IMR-90 (cell line): ENCODE data around the gene NECTIN2. TPM values are rescaled to one million over a fixed set of nuclear protein-coding genes. Genes with fewer than 3 reads are reported as not detected.

Experiments used
- ATAC-seq: fragments of 200-7000 bp; cut with Tn5 transposase; 2 replicates; pipeline ENCODE4 v1.9.1; 2020; ENCODE audit warnings: low read depth, mild to moderate bottlenecking, moderate library complexity
- BruUV-seq: library from RNA; stranded (reverse); fragments of 400-500 nt; replicated peaks from 2 replicates; lab custom pipeline; 2021; lab: Mats Ljungman, UMichigan
- CTCF ChIA-PET: fragments of 300-600 bp; formaldehyde crosslinking; extraction: SDS; loops from one replicate; lab custom pipeline; 2021; ENCODE audit warnings: antibody characterized with exemption; lab: Yijun Ruan, JAX
- POLR2A ChIA-PET: fragments of 300-600 bp; sonication (Branson Sonifier 250); formaldehyde crosslinking; loops from one replicate; lab custom pipeline; 2022; ENCODE audit warnings: antibody characterized with exemption; ENCODE audit not compliant: unreplicated experiment; lab: Charles Lee
- DNase-seq: peaks from one replicate; pipeline ENCODE4 v3.0.0; 2013
- H2AFZ ChIP-seq: replicated peaks from 2 replicates; pipeline ENCODE3; 2013; ENCODE audit warnings: low read length, mild to moderate bottlenecking; ENCODE audit not compliant: poor library complexity
- H2AK5ac ChIP-seq: 2 replicates; pipeline ENCODE4 v1.6.1; 2013; ENCODE audit warnings: low read depth, low read length, inconsistent platforms
- H2AK9ac ChIP-seq: replicated peaks from 2 replicates; pipeline ENCODE3; 2013; ENCODE audit warnings: mild to moderate bottlenecking, low read depth, low read length, moderate library complexity; ENCODE audit not compliant: poor library complexity
- H2BK120ac ChIP-seq: 2 replicates; pipeline ENCODE4 v1.6.1; 2013; ENCODE audit warnings: low read depth, low read length, inconsistent platforms
- H2BK15ac ChIP-seq: 3 replicates; pipeline ENCODE4 v1.6.1; 2013; ENCODE audit warnings: low read depth, low read length, inconsistent platforms
- H2BK20ac ChIP-seq: 2 replicates; pipeline ENCODE4 v1.6.1; 2013; ENCODE audit warnings: low read depth, mild to moderate bottlenecking, inconsistent platforms, low read length, moderate library complexity
- H2BK5ac ChIP-seq: 2 replicates; pipeline ENCODE4 v1.6.1; 2013; ENCODE audit warnings: mild to moderate bottlenecking, low read depth, low read length, inconsistent platforms; ENCODE audit not compliant: poor library complexity, severe bottlenecking
- H3K14ac ChIP-seq: replicated peaks from 2 replicates; pipeline ENCODE4 v1.6.1; 2013; ENCODE audit warnings: low read depth, low read length, inconsistent platforms
- H3K18ac ChIP-seq: 2 replicates; pipeline ENCODE4 v1.6.1; 2013; ENCODE audit warnings: low read depth, low read length, control low read depth
- H3K23ac ChIP-seq: 2 replicates; pipeline ENCODE4 v1.6.1; 2013; ENCODE audit warnings: low read depth, low read length, inconsistent platforms
- H3K27ac ChIP-seq: 2 replicates; pipeline ENCODE4 v1.5.1; 2013; ENCODE audit warnings: mild to moderate bottlenecking, control low read depth, low read length; ENCODE audit not compliant: insufficient read depth
- H3K27me3 ChIP-seq: 2 replicates; pipeline ENCODE4 v1.6.1; 2013; ENCODE audit warnings: low read length; ENCODE audit not compliant: control insufficient read depth, insufficient read depth
- H3K36me3 ChIP-seq: 2 replicates; pipeline ENCODE4 v1.6.1; 2013; ENCODE audit warnings: low read length, mixed read lengths; ENCODE audit not compliant: control insufficient read depth, insufficient read depth
- H3K4ac ChIP-seq: 2 replicates; pipeline ENCODE4 v1.6.1; 2013; ENCODE audit warnings: low read depth, low read length, inconsistent platforms
- H3K4me1 ChIP-seq: 2 replicates; pipeline ENCODE4 v1.6.1; 2013; ENCODE audit warnings: low read length, mixed read lengths; ENCODE audit not compliant: control insufficient read depth, insufficient read depth
- H3K4me2 ChIP-seq: 2 replicates; pipeline ENCODE4 v1.6.1; 2013; ENCODE audit warnings: low read depth, mild to moderate bottlenecking, control low read depth, low read length, moderate library complexity
- H3K4me3 ChIP-seq: 2 replicates; pipeline ENCODE4 v1.5.1; 2013; ENCODE audit warnings: low read depth, mild to moderate bottlenecking, control low read depth, low read length, moderate library complexity; ENCODE audit not compliant: insufficient read depth
- H3K56ac ChIP-seq: 2 replicates; pipeline ENCODE4 v1.6.1; 2013; ENCODE audit warnings: low read length, inconsistent platforms; ENCODE audit not compliant: insufficient read depth; ENCODE audit errors: extremely low read depth
- H3K79me1 ChIP-seq, 2 experiments: 2 replicates each; pipeline ENCODE4 v1.6.1; 2013; ENCODE audit warnings: low read length in 2 of 2, inconsistent platforms in 1 of 2, low read depth in 1 of 2
- H3K9ac ChIP-seq: 2 replicates; pipeline ENCODE4 v1.6.1; 2013; ENCODE audit warnings: low read depth, low read length, control low read depth
- H3K9me1 ChIP-seq: 2 replicates; pipeline ENCODE4 v1.6.1; 2013; ENCODE audit warnings: low read length, inconsistent platforms; ENCODE audit not compliant: insufficient read depth
- H3K9me3 ChIP-seq: 2 replicates; pipeline ENCODE4 v1.6.1; 2013; ENCODE audit warnings: low read length; ENCODE audit not compliant: control insufficient read depth, insufficient read depth
- H4K20me1 ChIP-seq: 2 replicates; pipeline ENCODE4 v1.6.1; 2013; ENCODE audit warnings: low read length, inconsistent platforms; ENCODE audit not compliant: insufficient read depth
- H4K5ac ChIP-seq: 2 replicates; pipeline ENCODE4 v1.6.1; 2013; ENCODE audit warnings: mild to moderate bottlenecking, low read depth, low read length, control low read depth
- H4K8ac ChIP-seq, 2 experiments: 2 replicates each; pipeline ENCODE4 v1.6.1; 2013; ENCODE audit warnings: low read depth in 2 of 2, low read length in 2 of 2, control low read depth in 1 of 2, inconsistent platforms in 1 of 2
- H4K91ac ChIP-seq: 2 replicates; pipeline ENCODE4 v1.6.1; 2013; ENCODE audit warnings: low read depth, low read length, inconsistent platforms; ENCODE audit not compliant: insufficient read depth
- BHLHE40 ChIP-seq: fragments of 150-350 bp; IDR thresholded peaks from 2 replicates; pipeline ENCODE4 v1.6.1; 2016; ENCODE audit warnings: mild to moderate bottlenecking, low read depth, low read length
- CEBPB ChIP-seq: IDR thresholded peaks from 2 replicates; pipeline ENCODE4 v1.6.1; 2012; ENCODE audit warnings: low read depth, low read length, improper control_type of control experiment
- CHD1 ChIP-seq: IDR thresholded peaks from 2 replicates; pipeline ENCODE4 v1.6.1; 2012; ENCODE audit warnings: low read depth, low read length, improper control_type of control experiment
- FOS ChIP-seq: fragments of 150-350 bp; IDR thresholded peaks from 2 replicates; pipeline ENCODE4 v1.6.1; 2016; ENCODE audit warnings: low read depth, low read length
- MAFK ChIP-seq: IDR thresholded peaks from 2 replicates; pipeline ENCODE4 v1.6.1; 2012; ENCODE audit warnings: low read depth, low read length, improper control_type of control experiment
- MAZ ChIP-seq: IDR thresholded peaks from 2 replicates; pipeline ENCODE4 v1.6.1; 2012; ENCODE audit warnings: low read depth, mild to moderate bottlenecking, low read length, improper control_type of control experiment, moderate library complexity, borderline replicate concordance
- MXI1 ChIP-seq: IDR thresholded peaks from 2 replicates; pipeline ENCODE4 v1.6.1; 2012; ENCODE audit warnings: low read depth, mild to moderate bottlenecking, low read length, moderate library complexity, borderline replicate concordance
- NFE2L2 ChIP-seq: fragments of 150-350 bp; IDR thresholded peaks from 2 replicates; pipeline ENCODE4 v1.6.1; 2016; ENCODE audit warnings: low read depth, mild to moderate bottlenecking, low read length
- POLR2A ChIP-seq: IDR thresholded peaks from 2 replicates; pipeline ENCODE4 v1.6.1; 2012; ENCODE audit warnings: mild to moderate bottlenecking, low read depth, low read length
- RAD21 ChIP-seq: IDR thresholded peaks from 2 replicates; pipeline ENCODE4 v1.6.1; 2012; ENCODE audit warnings: low read length, improper control_type of control experiment
- RFX5 ChIP-seq: IDR thresholded peaks from 2 replicates; pipeline ENCODE4 v1.8.0; 2012; ENCODE audit warnings: low read depth, mild to moderate bottlenecking, low read length, moderate library complexity
- SMC3 ChIP-seq: fragments of 150-350 bp; IDR thresholded peaks from 2 replicates; pipeline ENCODE4 v1.6.1; 2016; ENCODE audit warnings: low read depth, mild to moderate bottlenecking, antibody characterized with exemption, low read length, moderate library complexity
- WGBS, 2 experiments: methylation state at CpG; one replicate each; pipeline versions ENCODE4 v1.1.5 to v1.1.7; 2013; ENCODE audit warnings: missing lambda C conversion rate in 2 of 2; ENCODE audit not compliant: insufficient read length in 1 of 2; ENCODE audit errors: extremely low coverage in 2 of 2; 5-methylcytosine and 5-hydroxymethylcytosine counted together
- dilution Hi-C: fragments of 300-500 bp; cut with HindIII; formaldehyde crosslinking; loops from one replicate; pipeline ENCODE4 v1.14.3; 2018; ENCODE audit warnings: low sequenced_read_pairs; ENCODE audit not compliant: unreplicated experiment
- in situ Hi-C: fragments of 300-500 bp; cut with MboI; formaldehyde crosslinking; loops from 3 replicates; pipeline ENCODE4 v1.14.3; 2019; ENCODE audit warnings: low sequenced_read_pairs, inconsistent platforms, mixed read lengths
- intact Hi-C: fragments of 100-400 bp; cut with micrococcal nuclease; formaldehyde crosslinking; loops from 2 replicates; pipeline ENCODE4 v1.10.0; 2022
- polyA plus RNA-seq, 3 experiments: library from polyadenylated mRNA; depleted of rRNA; stranded (reverse); fragments of >200 nt; gene quantifications; 2 replicates each; pipeline ENCODE4 v1.2.3, GENCODE V29; 2012; ENCODE audit warnings: low replicate concordance in 1 of 3
- total RNA-seq: library from RNA; depleted of rRNA; stranded (reverse); fragments of >200 nt; gene quantifications from 2 replicates; pipeline ENCODE4 v1.2.3, GENCODE V29; 2012
- TF ChIP-seq, protein P1 (sequence below): fragments of 150-350 bp; IDR thresholded peaks from 2 replicates; pipeline ENCODE4 v1.6.1; 2017; ENCODE audit warnings: mild to moderate bottlenecking, antibody characterized with exemption, low read length, low read depth
- TF ChIP-seq, protein P2 (sequence below): fragments of 150-350 bp; IDR thresholded peaks from 2 replicates; pipeline ENCODE4 v1.6.1; 2016; ENCODE audit warnings: low read depth, mild to moderate bottlenecking, low read length, moderate library complexity, borderline replicate concordance
- TF ChIP-seq, protein P3 (sequence below): conservative IDR thresholded peaks from 2 replicates; pipeline ENCODE4 v1.5.1; 2012; ENCODE audit warnings: mild to moderate bottlenecking, low read depth, low read length, improper control_type of control experiment

The NECTIN2 gene
- total and polyA plus RNA-seq, 2 of the 4 experiments (the other 2 are of a cell fraction) = 77.8 to 170 TPM

GRCh38 chr19:44874317-44874716 is 28.2 kb downstream of the NECTIN2 start:
- H2BK120ac ChIP-seq = no peak overlapping the region
- peaks cover 2% of the 10 kb centered on the region; the same call in 1 of the 2 replicates for H3K4me1 ChIP-seq
- peaks cover 81% of the 10 kb centered on the region for H3K36me3 ChIP-seq
- no peak overlapping the region for H3K9ac ChIP-seq
- peaks cover 26 to 85% of the 10 kb centered on the region in 2 experiments for H3K79me1 ChIP-seq
- no peak overlapping the region for H2AFZ ChIP-seq
- peaks cover 32% of the 10 kb centered on the region for H4K20me1 ChIP-seq
- no peak overlapping the region for H3K18ac ChIP-seq
- no peak overlapping the region for H3K4me2 ChIP-seq
- no peaks in the 10 kb centered on the region for H3K27me3 ChIP-seq
- no peak overlapping the region for H2BK5ac ChIP-seq
- intact Hi-C loops (no loop called here), dilution Hi-C loops (no loop called here), in situ Hi-C loops (no loop called here)
- H3K27ac ChIP-seq = no peak overlapping the region
- no peak overlapping the region for H2BK20ac ChIP-seq
- CTCF ChIA-PET = no interaction called here
- no peak overlapping the region for H3K56ac ChIP-seq
- no peak overlapping the region for H4K91ac ChIP-seq
- ATAC-seq (no peak), DNase-seq (no peak)
- H4K8ac ChIP-seq = no peak overlapping the region
- H3K4ac ChIP-seq = no peak overlapping the region
- H2AK5ac ChIP-seq = no peak overlapping the region
- no peak overlapping the region for H3K23ac ChIP-seq
- 100% methylated on average over 1 of the region's 16 CpGs; no CpG with 5 or more reads in 1 of the 2 experiments for WGBS, 2 experiments
- BruUV-seq = no TSS peak
- no peak overlapping the region for H3K14ac ChIP-seq
- H3K9me3 ChIP-seq = no peaks in the 10 kb centered on the region
- no peak for TF ChIP-seq CHD1
- no peak for TF ChIP-seq SMC3
- no peak for TF ChIP-seq BHLHE40
- TF ChIP-seq, protein P1, sequence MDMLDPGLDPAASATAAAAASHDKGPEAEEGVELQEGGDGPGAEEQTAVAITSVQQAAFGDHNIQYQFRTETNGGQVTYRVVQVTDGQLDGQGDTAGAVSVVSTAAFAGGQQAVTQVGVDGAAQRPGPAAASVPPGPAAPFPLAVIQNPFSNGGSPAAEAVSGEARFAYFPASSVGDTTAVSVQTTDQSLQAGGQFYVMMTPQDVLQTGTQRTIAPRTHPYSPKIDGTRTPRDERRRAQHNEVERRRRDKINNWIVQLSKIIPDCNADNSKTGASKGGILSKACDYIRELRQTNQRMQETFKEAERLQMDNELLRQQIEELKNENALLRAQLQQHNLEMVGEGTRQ = no peak
- TF ChIP-seq, protein P2, sequence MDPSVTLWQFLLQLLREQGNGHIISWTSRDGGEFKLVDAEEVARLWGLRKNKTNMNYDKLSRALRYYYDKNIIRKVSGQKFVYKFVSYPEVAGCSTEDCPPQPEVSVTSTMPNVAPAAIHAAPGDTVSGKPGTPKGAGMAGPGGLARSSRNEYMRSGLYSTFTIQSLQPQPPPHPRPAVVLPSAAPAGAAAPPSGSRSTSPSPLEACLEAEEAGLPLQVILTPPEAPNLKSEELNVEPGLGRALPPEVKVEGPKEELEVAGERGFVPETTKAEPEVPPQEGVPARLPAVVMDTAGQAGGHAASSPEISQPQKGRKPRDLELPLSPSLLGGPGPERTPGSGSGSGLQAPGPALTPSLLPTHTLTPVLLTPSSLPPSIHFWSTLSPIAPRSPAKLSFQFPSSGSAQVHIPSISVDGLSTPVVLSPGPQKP = no peak
- TF ChIP-seq MXI1 = no peak
- TF ChIP-seq FOS = no peak
- no peak for TF ChIP-seq RAD21
- no peak for TF ChIP-seq POLR2A
- TF ChIP-seq NFE2L2 = no peak
- no peak for TF ChIP-seq MAFK
- TF ChIP-seq MAZ = no peak
- TF ChIP-seq CEBPB = no peak
- TF ChIP-seq, protein P3, sequence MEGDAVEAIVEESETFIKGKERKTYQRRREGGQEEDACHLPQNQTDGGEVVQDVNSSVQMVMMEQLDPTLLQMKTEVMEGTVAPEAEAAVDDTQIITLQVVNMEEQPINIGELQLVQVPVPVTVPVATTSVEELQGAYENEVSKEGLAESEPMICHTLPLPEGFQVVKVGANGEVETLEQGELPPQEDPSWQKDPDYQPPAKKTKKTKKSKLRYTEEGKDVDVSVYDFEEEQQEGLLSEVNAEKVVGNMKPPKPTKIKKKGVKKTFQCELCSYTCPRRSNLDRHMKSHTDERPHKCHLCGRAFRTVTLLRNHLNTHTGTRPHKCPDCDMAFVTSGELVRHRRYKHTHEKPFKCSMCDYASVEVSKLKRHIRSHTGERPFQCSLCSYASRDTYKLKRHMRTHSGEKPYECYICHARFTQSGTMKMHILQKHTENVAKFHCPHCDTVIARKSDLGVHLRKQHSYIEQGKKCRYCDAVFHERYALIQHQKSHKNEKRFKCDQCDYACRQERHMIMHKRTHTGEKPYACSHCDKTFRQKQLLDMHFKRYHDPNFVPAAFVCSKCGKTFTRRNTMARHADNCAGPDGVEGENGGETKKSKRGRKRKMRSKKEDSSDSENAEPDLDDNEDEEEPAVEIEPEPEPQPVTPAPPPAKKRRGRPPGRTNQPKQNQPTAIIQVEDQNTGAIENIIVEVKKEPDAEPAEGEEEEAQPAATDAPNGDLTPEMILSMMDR = no peak
- no peak for TF ChIP-seq RFX5
- H4K5ac ChIP-seq = no peak overlapping the region
- no peak overlapping the region for H2AK9ac ChIP-seq
- peaks cover 8% of the 10 kb centered on the region; the same call in 1 of the 2 replicates for H3K9me1 ChIP-seq
- no peak overlapping the region for H2BK15ac ChIP-seq
- POLR2A ChIA-PET = no interaction called here
- no peak overlapping the region for H3K4me3 ChIP-seq
